ENCODE results near the gene ZNF483. TPM values are rescaled to one million over a fixed set of nuclear protein-coding genes. Genes with fewer than 3 reads are reported as not detected.

ZNF483 gene
- polyA plus RNA-seq, 3 donors = not detected

- H3K4me3 ChIP-seq (replicated peaks in 1 of 3; ENCODE audit: low read depth in 2 of 3, low read length in 3 of 3) = no peak overlapping the region
- Mint-ChIP-seq H3K4me1 (no peaks in the 10 kb centered on the region), H3K27ac (no peak overlapping the region), H3K4me3 (no peak overlapping the region), H3K27me3 (ENCODE audit: low read depth in 3 of 3) (no peaks in the 10 kb centered on the region), H3K9me3 (peaks cover 43 to 75% (median 67%) of the 10 kb centered on the region in 7 donors), H3K36me3 (peaks cover 5 to 8% of the 10 kb centered on the region in 2 donors)
- no peak overlapping the region for H3K9ac ChIP-seq (ENCODE audit: insufficient read depth, low read length, poor library complexity, severe bottlenecking)
- 97% methylated on average over 7 of the region's 7 CpGs for WGBS (ENCODE audit: insufficient coverage)
- TF ChIP-seq CTCF (IDR thresholded peaks at IDR 0.05) = no peak
- H3K36me3 ChIP-seq (replicated peaks in 1 of 2; ENCODE audit: control insufficient read depth in 1 of 2, insufficient read depth in 2 of 2, low read length in 2 of 2) = no peaks in the 10 kb centered on the region
- H3K4me2 ChIP-seq (replicated peaks; ENCODE audit: extremely low read depth, low read length, poor library complexity, severe bottlenecking) = no peak overlapping the region
- peaks cover 44 to 62% of the 10 kb centered on the region in 2 donors for H3K9me3 ChIP-seq (replicated peaks in 1 of 2; ENCODE audit: control insufficient read depth in 1 of 2, insufficient read depth in 1 of 2, low read length in 2 of 2)
- no peaks in the 10 kb centered on the region for H3K4me1 ChIP-seq (ENCODE audit: control insufficient read depth in 1 of 2, insufficient read depth in 2 of 2, low read length in 2 of 2)
- no peaks in the 10 kb centered on the region for H3K27me3 ChIP-seq (ENCODE audit: control insufficient read depth in 2 of 2, insufficient read depth in 2 of 2, low read length in 2 of 2)
- no peaks in the 10 kb centered on the region for H4K20me1 ChIP-seq (ENCODE audit: insufficient read depth, low read length)
- H2AFZ ChIP-seq (ENCODE audit: insufficient read depth, low read depth, low read length, poor library complexity, severe bottlenecking) = no peak overlapping the region
- no peaks in the 10 kb centered on the region for H3K79me2 ChIP-seq (ENCODE audit: insufficient read depth, low read length)
- no peak overlapping the region for H3K27ac ChIP-seq (ENCODE audit: low read depth in 1 of 2, low read length in 2 of 2)
- intact Hi-C loops (cut with micrococcal nuclease) = no loop called here
- DNase-seq = no peak
These were observed 34.1 kb downstream of the ZNF483 start for GRCh38 chr9:111559000-111559610.

- H3K27ac ChIP-seq (ENCODE audit: low read depth in 1 of 2, low read length in 2 of 2) = no peak overlapping the region
- H3K4me3 ChIP-seq (replicated peaks in 1 of 3; ENCODE audit: low read depth in 2 of 3, low read length in 3 of 3) = no peak overlapping the region
- no peak for DNase-seq
- no peak for TF ChIP-seq CTCF (IDR thresholded peaks at IDR 0.05)
- H3K4me1 ChIP-seq (ENCODE audit: control insufficient read depth in 1 of 2, insufficient read depth in 2 of 2, low read length in 2 of 2) = no peaks in the 10 kb centered on the region
- no peak overlapping the region for H3K4me2 ChIP-seq (replicated peaks; ENCODE audit: extremely low read depth, low read length, poor library complexity, severe bottlenecking)
- Mint-ChIP-seq H3K4me3 (no peak overlapping the region), H3K4me1 (no peaks in the 10 kb centered on the region), H3K27me3 (ENCODE audit: low read depth in 3 of 3) (no peaks in the 10 kb centered on the region), H3K9me3 (peaks cover 29 to 67% (median 51%) of the 10 kb centered on the region in 7 donors), H3K27ac (no peak overlapping the region), H3K36me3 (peaks cover 5 to 8% of the 10 kb centered on the region in 2 donors)
- no peak overlapping the region for H2AFZ ChIP-seq (ENCODE audit: insufficient read depth, low read depth, low read length, poor library complexity, severe bottlenecking)
- no peaks in the 10 kb centered on the region for H3K79me2 ChIP-seq (ENCODE audit: insufficient read depth, low read length)
- intact Hi-C loops (cut with micrococcal nuclease) = no loop called here
- no peaks in the 10 kb centered on the region for H3K36me3 ChIP-seq (replicated peaks in 1 of 2; ENCODE audit: control insufficient read depth in 1 of 2, insufficient read depth in 2 of 2, low read length in 2 of 2)
- H3K9me3 ChIP-seq (replicated peaks in 1 of 2; ENCODE audit: control insufficient read depth in 1 of 2, insufficient read depth in 1 of 2, low read length in 2 of 2) = peaks cover 29 to 60% of the 10 kb centered on the region in 2 donors
- no peaks in the 10 kb centered on the region for H4K20me1 ChIP-seq (ENCODE audit: insufficient read depth, low read length)
- H3K9ac ChIP-seq (ENCODE audit: insufficient read depth, low read length, poor library complexity, severe bottlenecking) = no peak overlapping the region
- H3K27me3 ChIP-seq (ENCODE audit: control insufficient read depth in 2 of 2, insufficient read depth in 2 of 2, low read length in 2 of 2) = no peaks in the 10 kb centered on the region
These were observed 36.3 kb downstream of the ZNF483 start for GRCh38 chr9:111561165-111561719.
